Stimulated activated CD8-positive, alpha-beta memory T cell treated with anti-CD3 and anti-CD28 coated beads, Interleukin-4, amount 100 ng/mL, for 24 hours (primary cell): ENCODE results near the gene COG5.

Experiments
- DNase-seq: peaks from one replicate; pipeline ENCODE4 v3.0.0-alpha.2; 2020; ENCODE audit warnings: low read depth

Gene COG5

DNA sequence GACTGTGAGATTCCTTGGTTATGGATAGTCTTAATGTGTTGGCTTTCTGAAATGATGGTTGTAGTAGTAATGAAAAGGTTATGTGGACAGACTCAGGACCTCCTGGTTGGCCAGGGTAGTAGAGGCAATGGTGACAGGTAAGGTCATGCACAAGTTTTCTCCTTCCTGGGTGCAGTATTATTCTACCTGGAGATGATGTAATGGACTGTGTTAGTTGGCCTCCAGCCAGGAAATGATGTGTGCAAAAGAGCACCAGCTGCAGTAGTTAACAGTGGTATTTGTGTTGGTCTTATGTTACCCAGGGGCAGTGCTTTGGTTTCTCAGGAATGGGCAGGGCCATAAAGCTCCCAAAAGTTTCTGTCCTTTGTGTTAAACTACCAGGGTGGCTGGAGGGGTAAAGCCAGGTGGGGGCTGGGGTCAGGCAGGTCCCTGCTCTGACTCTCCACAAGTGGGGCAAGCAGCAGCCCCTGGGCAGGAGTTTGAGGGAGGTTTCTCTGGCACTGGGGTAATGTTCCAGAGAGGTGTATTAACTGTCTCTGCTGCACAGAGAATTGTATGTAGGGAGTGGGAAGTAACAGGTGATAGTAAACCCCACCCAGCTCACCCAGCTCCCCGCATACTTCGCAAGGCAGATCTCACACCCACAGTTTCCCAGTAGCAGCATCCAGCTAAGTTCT lies 57.6 kb downstream of the COG5 start:
- no peak for DNase-seq

DNA sequence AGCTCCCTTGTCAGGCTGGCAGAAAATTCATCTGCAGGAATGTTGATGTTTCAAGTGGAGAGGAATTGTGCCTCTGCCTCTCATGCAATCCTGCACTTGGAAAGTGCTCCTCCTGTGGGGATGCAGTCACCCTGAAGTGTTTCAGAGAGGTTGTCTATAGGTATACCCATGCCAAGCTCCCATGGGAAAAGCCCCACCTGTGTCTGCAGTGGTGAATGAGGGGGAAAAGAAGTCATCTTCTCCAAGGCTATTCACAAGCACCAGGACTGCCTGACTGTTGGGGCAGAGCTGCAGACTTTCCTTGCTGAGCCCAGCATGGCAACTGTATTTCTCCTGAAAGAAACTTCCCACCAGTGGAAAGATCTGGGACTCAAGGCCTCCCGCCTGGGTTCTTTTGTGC lies 58.4 kb downstream of the COG5 start:
- DNase-seq: no peak

DNA sequence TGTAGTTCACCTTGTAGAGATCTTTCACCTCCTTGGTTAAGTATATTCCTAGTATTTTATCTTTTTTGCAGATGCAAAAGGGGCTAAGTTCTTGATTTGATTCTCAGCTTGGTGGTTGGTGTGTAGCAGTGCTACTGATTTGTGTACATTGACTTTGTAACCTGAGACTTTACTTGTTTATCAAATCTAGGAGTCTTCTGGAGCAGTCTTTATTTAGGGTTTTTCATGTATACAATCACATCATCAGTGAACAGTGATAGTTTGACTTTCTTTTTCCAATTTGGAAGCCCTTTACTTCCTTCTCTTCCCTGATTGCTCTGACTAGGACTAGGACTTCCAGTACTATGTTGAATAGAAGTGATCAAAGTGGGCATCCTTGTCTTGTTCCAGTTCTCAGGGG lies 60.0 kb downstream of the COG5 start:
- no peak for DNase-seq

GRCh38 chr7:107502797-107503196 lies 60.9 kb downstream of the COG5 start:
- DNase-seq: no peak

GRCh38 chr7:107502154-107502553 lies 61.6 kb downstream of the COG5 start:
- DNase-seq: no peak

GRCh38 chr7:107501593-107501992 lies 62.1 kb downstream of the COG5 start:
- no peak for DNase-seq

DNA sequence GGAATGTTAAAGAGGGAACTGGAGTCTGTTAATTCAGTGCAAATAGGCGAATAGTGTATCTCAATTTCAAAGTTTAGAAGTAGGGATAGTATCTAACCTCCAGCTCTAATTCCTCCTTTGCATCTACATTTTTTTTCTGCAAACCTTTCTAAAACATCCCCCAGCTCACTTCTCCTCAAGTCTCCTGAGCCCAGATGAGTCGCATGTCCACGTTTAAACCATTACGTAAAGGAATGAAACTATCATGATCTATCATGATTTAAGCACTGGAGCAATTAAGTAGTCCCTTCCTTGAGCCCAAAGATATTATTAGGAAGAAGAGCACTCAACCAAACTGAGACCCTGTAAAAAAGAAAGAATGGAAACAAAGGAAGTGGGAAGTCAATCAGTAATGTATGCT lies 64.0 kb downstream of the COG5 start:
- no peak for DNase-seq

DNA sequence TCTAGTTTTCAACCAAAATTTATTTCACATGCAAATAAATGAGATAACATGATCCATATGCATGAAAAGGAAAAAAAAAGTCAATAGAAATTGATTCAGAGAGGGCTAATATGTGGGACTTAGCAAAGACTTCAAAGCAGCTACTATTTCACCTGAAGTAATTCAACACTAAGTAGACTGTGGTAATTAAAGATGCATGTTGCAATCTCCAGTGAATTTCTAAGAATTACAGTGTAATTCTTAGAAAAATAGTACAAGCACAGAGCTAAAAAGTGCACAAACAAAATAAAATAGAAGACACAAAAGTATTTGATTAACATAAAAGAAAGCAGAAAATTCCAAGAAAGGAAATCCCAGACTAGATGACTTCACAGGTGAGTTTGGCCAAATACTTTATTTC lies 68.2 kb downstream of the COG5 start:
- DNase-seq: no peak

DNA sequence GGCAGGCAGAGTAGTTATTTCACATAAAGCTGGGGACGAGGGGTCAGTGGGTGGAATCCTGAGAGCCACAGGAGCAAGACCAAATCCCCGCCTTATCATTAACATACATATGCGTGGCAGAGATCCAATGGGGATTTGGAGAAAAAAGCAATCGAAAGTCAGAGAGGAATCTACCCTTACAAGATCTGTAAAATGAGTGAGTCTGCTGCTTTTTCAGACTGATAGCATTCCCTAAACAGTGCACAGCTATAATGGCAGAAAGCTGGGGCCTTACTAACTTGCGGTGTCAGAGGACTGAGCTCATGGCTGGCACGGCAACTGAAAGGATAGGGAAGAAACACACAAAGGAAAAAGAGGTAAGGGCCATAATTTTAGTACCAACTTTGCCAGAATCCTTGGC lies 68.8 kb downstream of the COG5 start:
- no peak for DNase-seq

DNA sequence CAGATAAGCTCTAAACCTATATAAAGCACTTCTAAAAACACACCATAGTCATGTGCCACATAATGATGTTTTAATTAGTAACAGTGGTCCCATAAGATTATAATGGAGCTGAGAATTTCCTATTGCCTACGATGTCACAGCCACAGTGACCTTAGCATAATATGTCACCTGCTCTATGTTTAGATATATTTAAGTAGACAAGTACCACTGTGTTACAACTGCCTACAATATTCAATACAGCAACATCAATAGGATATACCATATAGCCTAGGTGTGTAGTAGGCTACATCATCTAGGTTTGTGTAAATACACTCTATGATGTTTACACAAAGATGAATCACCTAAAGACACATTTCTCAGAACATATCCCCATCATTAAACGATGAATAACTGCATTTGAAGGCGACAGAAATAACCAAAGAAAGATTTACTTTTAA lies 69.4 kb downstream of the COG5 start:
- no peak for DNase-seq

- DNase-seq: no peak
Measured at GRCh38 chr7:107492875-107493274, 70.8 kb downstream of the COG5 start.

DNA sequence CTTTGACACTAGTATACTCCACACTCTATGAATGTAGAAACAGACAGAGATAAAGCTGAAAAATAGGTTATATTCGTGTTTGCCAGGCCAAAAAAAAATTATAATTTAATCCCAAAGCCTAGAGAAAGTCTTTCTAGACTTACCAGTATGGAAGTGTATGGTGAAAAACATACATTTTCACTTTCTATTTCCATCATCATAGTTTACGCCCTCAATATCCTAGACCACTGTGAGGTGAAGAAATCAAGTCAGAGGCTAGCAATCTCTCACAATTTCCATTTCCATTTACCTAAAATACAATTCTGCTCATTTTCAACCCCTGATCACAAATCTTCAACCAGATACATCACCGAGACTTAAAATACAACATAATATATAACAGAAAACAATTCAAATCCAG lies 77.7 kb downstream of the COG5 start:
- DNase-seq: no peak

GRCh38 chr7:107482571-107482970 lies 81.1 kb downstream of the COG5 start:
- DNase-seq: no peak

GRCh38 chr7:107480932-107481331 lies 82.8 kb downstream of the COG5 start:
- DNase-seq: no peak

- DNase-seq: no peak
Measured at GRCh38 chr7:107479303-107479702, 84.4 kb downstream of the COG5 start.

DNA sequence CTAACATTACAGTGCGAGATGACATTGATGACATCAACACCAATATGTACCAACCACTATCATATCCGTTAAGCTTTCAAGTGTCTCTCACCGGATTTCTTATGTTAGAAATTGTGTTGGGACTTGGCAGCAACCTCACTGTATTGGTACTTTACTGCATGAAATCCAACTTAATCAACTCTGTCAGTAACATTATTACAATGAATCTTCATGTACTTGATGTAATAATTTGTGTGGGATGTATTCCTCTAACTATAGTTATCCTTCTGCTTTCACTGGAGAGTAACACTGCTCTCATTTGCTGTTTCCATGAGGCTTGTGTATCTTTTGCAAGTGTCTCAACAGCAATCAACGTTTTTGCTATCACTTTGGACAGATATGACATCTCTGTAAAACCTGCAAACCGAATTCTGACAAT lies 89.6 kb downstream of the COG5 start:
- no peak for DNase-seq

DNA sequence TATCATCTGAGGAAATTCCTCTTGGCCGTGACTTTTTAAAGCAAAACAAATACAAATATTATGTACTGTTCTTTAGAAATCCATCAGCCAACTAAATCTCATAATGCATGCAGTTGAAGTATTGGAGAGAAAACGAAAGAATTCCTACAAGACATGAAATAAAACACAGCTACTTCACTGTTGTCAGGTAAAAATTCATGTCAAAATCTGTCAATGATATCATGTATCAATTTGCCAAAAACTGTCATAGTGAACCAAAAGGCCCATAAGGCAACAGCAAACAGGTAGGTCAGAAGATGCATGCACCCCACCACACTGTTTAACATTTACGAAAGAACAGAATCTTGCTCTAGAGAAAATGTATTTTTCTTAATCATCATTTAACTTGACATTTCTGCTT lies 91.6 kb downstream of the COG5 start:
- DNase-seq: no peak

- DNase-seq: no peak
Measured at GRCh38 chr7:107471292-107472070, 92.2 kb downstream of the COG5 start.

DNA sequence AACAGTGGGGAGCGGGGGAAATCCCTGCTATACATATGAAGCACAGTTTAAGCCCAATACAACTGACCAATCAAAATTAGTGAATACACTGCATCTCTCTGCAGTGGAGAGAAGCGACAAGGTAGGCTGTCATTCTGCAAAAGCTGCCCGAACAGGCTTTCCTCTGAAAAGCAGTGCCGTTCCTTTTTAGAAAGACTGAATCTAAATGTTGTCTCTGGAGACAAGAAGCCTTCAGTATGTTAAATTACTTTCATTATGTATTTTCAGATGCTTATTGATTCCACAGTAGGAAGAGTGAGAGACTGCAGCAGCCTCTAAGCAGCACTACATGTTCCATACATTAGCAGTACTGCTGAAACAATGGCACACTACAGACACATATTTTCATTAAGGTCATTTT lies 93.8 kb downstream of the COG5 start, which contains the start of gene GPR22:
Gene GPR22, plus strand, starts transcription at position 129 of the 400 bp plus-strand sequence. CDS start 4,004 bp downstream, outside the sequence.
- no peak for DNase-seq

- no peak for DNase-seq
Measured at GRCh38 chr7:107468824-107469223, 94.9 kb downstream of the COG5 start.

DNA sequence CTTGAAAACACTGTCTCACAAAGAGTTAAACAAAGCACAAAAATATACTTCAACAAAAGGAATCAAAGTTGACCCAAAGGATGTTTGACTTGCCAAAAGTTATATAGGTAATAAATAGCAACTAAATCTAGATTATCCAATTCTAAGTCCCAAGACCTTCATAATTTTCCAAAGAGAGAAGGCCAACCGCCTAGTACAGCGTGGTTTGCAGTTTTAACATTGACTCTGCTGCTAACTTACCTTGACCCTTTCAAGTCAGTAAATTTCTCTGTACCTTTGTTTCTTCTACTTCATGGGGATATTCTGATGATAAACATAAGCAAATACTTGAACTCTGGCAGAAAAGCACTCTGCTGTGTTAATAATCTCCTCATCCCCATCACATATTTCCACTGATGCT lies 95.7 kb downstream of the COG5 start:
- no peak for DNase-seq

GRCh38 chr7:107464666-107465226 lies 99.0 kb downstream of the COG5 start:
- DNase-seq: no peak
